ENCODE data around the gene FYB2.

FYB2 gene, protein sequence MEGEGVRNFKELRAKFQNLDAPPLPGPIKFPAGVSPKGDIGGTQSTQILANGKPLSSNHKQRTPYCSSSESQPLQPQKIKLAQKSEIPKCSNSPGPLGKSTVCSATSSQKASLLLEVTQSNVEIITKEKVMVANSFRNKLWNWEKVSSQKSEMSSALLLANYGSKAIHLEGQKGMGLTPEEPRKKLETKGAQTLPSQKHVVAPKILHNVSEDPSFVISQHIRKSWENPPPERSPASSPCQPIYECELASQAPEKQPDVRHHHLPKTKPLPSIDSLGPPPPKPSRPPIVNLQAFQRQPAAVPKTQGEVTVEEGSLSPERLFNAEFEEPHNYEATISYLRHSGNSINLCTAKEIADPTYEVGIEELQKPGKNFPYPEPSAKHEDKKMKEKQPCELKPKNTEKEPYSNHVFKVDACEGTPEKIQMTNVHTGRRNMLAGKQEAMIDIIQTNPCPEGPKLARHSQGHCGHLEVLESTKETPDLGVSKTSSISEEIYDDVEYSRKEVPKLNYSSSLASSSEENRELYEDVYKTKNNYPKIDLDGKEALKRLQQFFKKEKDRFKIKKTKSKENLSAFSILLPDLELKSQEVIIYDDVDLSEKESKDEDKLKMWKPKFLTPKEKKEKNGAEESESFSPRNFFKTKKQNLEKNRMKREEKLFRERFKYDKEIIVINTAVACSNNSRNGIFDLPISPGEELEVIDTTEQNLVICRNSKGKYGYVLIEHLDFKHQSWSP

DNA sequence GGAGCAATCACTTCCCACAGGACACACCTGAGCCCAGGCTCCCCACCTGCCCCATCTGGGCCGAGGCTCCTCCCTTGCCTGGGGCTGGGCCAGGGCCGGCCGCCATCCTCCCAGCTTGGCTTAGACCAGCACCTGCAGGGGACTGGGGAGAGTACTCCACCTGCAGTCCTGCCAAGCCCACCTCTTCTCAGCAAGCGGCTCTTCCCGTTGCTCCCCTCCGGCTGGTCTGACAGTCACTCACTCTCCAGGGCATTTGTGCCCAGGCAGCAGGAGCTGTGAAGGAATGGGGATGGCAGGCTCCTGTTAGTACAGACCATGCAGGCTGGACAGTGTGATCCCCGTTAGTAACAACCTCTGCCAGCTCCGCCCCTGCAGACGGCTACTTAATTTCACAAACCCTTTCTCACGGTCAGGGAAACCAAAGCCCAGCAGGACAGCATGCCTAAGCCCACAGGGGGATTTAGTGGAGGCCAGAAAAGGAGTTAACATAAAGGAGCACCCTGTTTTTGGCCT, at the start of gene FYB2:
TSS of gene FYB2 (minus strand) at position 18 of the 513 bp plus-strand sequence. CDS start 114 bp downstream, outside the sequence.
- DNase-seq, result no peak

DNA sequence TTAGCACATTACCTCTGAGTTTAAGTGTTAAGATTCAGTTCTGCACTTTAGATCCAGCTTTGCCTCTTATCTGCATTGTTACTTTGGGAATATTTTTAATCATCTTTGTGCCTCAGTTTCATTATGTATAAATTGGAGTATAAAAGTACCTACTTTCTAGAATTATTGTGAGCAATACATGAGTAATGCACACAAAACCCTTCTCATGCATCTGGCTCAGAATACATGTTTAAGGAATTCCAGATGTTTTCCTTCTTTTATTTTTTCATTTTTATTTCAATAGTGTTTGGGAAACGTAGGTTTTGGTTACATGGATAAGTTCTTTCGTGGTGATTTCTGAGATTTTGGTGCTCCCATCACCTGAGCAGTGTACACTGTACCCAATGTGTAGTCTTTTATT, 49.6 kb upstream of the FYB2 start:
- no peak for DNase-seq

GRCh38 chr1:56867491-56867890, 48.3 kb upstream of the FYB2 start:
- DNase-seq, result no peak

GRCh38 chr1:56866656-56867055, 47.5 kb upstream of the FYB2 start:
- DNase-seq, result no peak

DNA sequence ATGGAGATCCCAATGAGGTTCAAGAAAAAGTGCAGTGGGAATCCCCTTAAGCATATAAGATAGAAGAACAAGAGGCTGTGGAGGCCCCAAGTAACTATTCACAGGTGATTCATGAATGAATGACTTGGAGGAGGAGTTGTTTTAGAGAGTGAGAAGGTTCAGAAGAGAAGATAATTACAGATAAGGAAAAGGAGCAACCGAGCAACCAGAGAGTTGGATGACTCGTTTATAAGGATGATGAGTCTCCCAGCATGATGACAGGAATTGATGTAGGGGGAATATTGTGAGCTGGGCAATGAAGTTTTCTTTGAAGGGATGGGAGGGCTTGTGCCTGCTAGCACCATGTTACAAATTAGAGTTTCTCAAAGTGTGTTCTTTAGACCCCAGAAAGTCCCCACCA, 45.2 kb upstream of the FYB2 start:
- DNase-seq, result no peak

- DNase-seq, result no peak
These were observed 44.2 kb upstream of the FYB2 start for GRCh38 chr1:56863265-56863992.

GRCh38 chr1:56859287-56859686, 40.1 kb upstream of the FYB2 start:
- DNase-seq, result no peak

DNA sequence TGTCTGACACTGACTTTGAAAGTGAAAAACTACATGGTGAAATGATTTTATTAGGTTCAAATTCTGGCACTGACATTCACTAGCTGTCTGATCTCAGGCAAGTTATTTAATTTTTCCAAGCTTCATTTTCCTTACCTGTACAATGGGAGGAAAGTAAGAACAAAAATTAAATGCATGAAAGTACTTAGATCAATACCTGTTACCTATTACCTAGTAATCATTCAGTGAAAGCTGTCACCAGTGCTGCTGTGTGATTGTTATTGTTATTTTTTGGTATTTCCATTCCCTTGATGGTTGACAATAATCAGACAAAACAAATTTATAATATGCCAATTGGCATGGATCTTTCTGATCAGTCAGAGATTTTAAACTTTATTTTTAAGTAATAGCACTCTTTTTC, 37.0 kb upstream of the FYB2 start:
- DNase-seq, result no peak

GRCh38 chr1:56855190-56855589, 36.0 kb upstream of the FYB2 start:
- no peak for DNase-seq

DNA sequence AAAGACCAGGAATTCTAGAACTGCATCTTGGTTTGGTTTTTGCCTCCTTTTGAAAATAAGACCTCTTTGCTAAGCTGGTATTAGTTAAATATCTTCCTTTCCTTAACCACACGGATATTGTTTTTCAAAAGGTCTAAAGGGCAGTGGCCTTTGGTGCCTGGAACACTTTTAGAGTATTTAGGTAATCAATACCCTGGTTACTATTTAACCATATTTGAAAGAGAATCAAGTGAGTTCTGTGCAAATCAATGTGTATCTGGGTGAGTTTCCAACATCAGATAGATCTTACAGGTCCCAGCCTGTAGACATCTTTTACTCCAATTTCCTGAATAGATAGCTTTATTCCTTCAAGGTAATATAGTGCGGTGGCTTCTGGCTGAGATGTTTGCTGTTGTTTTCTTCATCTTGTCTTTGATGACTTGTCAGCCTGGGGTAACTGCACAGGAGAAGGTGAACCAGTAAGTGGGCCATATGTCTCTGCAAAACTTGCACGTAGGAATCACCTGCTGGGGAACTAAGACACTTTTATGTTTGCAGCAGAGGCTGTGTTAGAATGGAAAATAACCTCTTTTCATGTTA, 35.4 kb upstream of the FYB2 start, which contains the start of gene C8A:
TSS of gene C8A (plus strand) at position 277 of the 579 bp plus-strand sequence. CDS start at position 382, 105 bp downstream.
- no peak for DNase-seq

DNA sequence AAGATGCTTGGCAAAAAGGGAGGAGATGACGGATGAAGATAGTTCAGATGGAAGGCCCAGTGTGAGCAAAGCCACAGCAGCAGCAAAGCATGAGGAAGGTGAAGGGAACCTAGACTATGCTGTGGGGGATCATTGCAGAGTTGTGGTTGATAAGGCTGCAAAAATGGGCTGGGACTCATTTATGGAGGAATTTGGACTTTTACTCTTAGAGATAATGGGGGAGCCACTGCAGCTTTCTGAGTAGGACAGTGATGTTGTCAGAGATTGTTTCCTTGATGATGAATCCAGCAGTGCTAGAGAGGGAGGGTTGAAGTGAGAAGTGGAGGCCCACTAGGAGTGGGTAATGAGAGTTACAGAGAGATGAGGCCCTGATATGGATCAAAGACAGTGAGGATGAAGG, 33.3 kb upstream of the FYB2 start:
- DNase-seq, result no peak

GRCh38 chr1:56850922-56851321, 31.7 kb upstream of the FYB2 start:
- DNase-seq, result no peak

- no peak for DNase-seq
These were observed 31.2 kb upstream of the FYB2 start for GRCh38 chr1:56850411-56850810.

- no peak for DNase-seq
These were observed 30.5 kb upstream of the FYB2 start for GRCh38 chr1:56849750-56850149.

DNA sequence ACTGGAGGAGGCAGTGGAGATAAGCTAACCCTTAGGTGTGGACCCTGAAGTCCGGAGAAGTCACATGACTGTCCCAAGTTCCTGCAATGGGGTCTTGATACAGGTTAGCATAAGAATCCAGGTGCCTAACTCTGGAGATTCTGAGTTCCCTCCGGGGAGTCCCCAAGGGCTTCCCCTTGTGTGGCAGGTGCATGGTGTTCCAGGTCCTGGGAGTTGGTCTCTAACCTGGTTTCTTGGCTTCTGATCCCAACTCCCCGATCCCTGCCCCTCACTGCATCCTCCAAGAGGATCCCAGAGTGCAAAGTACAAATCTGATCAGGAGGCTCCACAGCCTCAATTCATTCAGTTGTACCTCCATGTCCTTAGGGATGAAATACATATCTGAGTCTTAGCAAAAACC, 26.1 kb upstream of the FYB2 start:
- no peak for DNase-seq

DNA sequence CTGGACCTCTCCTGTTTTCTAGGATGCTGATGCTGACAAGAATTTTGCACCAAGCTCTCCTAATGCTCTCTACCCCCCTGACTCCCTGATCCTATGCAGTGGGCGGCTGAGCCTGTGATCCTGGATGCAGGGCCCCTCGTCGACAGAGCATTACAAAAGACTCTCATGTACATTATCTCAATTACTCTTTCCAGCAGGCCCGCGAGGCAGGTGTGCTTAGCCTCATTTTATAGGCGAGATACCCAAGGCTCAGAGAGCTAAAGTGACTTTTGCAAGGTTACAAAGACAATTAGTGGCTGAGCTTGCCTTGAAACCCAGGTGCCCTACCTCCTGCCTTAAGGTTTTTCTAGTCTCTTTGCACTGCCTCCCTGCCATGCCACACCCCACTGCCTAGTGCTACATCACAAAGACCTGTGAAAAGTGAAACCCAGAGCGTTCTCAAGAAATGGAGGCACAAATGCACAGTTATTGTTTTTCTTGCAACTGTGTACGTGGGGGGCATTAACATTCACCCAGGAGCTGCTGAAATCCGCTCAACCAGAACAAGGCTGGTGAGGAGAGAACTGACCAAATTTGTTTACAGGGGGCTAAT, 25.4 kb upstream of the FYB2 start:
- no peak for DNase-seq

DNA sequence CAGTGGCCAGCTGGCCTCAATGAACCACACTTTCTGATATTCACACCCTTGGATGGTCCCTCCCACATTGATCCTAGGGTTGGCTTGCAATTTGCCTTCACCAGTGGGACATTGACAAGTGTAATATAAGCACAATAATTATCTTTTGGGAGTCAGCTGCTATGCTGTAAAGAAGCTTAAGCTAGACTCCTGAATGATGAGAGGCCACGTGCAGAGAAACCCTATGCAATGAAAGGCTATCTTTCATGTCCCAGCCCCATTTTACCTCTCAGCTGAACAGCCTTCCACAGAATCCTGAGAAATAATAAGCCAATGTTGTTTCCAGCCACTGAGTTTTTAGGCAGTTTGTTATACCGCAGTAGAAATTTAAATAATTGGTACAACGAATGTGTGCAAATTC, 24.3 kb upstream of the FYB2 start:
- DNase-seq, result no peak

DNA sequence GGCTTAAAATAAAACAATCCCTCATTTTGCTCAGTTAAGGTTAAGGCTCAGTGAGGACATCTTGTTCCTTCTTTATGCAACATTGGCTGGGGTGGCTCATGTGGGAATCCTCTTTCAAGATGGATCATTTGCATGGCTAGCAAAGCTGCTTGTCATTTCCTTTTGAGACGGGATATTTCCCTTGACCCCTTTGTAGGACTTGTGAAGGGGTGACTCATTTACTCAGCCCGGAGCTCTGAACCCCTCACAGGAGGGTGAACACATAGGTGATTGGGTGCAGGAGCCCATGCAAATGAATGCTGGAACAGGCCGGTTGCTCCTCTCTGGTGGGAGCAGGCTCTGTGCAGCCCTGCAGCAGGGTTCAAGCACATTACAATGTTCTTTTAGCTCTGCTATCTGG, 19.6 kb upstream of the FYB2 start:
- DNase-seq, result no peak

DNA sequence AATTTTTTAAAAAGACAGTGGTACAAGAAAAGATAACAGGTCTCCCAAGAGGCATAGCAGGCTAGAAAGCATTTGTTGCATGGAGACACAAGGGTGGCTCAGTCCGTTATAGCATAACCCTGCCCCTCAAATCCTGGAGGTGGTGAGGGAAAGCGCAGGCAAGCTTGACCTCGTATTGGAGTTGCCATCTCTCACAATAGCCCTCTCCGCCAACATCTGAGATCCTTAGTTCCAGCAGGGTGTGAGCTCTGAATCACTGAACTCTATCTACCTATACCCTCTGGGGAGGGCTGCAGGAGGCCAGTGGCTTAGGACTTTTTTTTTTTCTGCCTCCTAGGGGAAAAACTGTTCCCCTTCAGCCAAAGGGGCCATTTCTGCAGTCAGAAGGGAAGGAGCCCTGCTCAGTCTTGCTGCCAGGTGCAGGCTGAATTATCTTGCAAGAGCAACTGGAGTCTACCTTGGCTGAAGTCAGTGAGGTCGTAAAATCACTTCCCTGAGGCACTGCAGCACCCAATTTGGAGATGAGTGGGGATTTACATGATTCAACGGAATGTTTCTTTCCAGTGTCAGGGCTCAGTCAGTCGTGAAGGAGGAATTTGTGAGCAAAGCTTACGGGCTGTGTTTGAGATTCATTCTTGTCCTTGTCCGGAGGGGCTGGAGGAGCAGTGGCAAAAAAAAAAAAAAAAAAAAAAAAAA, 18.2 kb upstream of the FYB2 start:
- DNase-seq, result no peak

DNA sequence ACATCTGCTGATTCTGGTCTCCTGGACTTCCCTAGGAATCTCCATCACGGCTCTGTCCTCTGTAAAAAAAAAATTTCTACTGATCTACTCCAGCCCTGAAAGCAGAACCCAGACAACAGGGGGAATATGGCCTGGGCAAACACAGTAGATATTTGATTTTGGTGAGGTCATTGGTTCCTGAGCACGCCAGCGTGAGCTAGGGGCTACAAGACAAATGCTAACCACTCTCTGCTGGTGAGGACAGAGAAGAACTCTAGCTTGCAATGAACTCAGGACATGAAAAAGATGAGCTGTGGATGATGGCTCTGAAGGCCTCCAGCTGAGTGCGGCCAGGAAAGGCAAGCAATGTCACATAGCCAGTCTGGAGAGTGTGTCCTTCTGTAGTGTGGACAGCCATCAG, 17.2 kb upstream of the FYB2 start:
- no peak for DNase-seq

DNA sequence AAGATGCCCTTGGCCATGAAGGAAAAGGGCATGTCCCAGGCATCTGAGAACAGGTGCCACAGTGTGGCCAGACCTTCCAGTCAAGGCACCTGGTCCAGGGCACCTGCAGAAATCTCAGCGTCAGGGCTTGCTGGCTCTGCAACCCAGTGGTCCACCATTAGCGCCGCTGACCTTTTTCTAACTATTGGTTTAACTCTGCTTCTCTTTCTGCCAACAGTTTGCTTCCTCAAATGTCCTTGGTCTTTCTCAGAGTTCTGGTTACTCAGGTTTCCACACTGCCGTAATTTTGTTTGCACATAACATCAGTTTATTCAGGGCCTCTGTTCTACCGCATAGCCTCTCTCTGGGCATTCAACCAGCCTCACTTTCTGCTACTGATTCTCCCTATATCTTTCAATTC, 16.5 kb upstream of the FYB2 start:
- DNase-seq, result no peak

Measured in SIG-M5 (cell line).